Erythroblast (primary cell): Measurements from ENCODE around the gene AGBL4.

Source experiments
- GATA1 ChIP-seq: IDR thresholded peaks from 2 replicates; pipeline ENCODE4 v1.6.1; 2011; ENCODE audit warnings: low read depth, mild to moderate bottlenecking, control low read depth, low read length, moderate library complexity
- POLR2A ChIP-seq: IDR thresholded peaks from 2 replicates; pipeline ENCODE4 v1.6.1; 2011; ENCODE audit warnings: mild to moderate bottlenecking, low read length

- TF ChIP-seq POLR2A (no peak), GATA1 (no peak)
These were observed 1046.5 kb downstream of the AGBL4 start for GRCh38 chr1:48977273-48977672.
